Cardiac fibroblast (primary cell): ENCODE measurements around the gene MARK2.

Experiments used
- DNase-seq, 2 donors: peaks; one replicate each; pipeline versions ENCODE4 v3.0.0 to v3.0.0-alpha.2; 2010; ENCODE audit warnings: low read depth in 2 of 2
- H3K4me3 ChIP-seq, 2 donors: replicated peaks in 1 of 2; 1 replicate in 1 of 2; 2 replicates in 1 of 2; pipeline ENCODE4 v1.5.1; 2011; ENCODE audit warnings: low read depth in 2 of 2, low read length in 2 of 2, mild to moderate bottlenecking in 2 of 2, moderate library complexity in 1 of 2
- TF ChIP-seq, protein P1 (sequence below): IDR thresholded peaks from one replicate; pipeline ENCODE4 v1.5.1; 2011; ENCODE audit warnings: low read depth, mild to moderate bottlenecking, low read length, inconsistent platforms

Gene MARK2

DNA sequence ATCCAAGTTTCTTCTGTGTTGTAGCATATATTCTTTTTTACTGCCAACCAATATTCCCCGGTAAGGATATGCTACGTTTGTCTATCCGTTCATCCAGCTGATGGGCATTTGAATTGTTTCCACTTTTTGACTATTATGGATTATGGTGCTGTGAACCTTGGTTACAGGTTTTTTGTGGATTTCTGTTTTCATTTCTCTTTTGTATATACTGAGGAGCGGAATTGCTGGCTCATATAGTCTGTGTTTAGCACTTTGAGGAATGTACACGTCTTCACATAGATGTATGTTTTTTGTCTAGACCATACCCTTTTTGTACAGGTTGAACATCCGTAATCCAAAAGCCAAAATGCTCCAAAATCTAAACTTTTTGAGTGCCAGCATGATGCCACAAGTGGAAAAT lies 54.4 kb downstream of the MARK2 start:
- no peak overlapping the region for H3K4me3 ChIP-seq
- DNase-seq, result no peak
- TF ChIP-seq, protein P1, sequence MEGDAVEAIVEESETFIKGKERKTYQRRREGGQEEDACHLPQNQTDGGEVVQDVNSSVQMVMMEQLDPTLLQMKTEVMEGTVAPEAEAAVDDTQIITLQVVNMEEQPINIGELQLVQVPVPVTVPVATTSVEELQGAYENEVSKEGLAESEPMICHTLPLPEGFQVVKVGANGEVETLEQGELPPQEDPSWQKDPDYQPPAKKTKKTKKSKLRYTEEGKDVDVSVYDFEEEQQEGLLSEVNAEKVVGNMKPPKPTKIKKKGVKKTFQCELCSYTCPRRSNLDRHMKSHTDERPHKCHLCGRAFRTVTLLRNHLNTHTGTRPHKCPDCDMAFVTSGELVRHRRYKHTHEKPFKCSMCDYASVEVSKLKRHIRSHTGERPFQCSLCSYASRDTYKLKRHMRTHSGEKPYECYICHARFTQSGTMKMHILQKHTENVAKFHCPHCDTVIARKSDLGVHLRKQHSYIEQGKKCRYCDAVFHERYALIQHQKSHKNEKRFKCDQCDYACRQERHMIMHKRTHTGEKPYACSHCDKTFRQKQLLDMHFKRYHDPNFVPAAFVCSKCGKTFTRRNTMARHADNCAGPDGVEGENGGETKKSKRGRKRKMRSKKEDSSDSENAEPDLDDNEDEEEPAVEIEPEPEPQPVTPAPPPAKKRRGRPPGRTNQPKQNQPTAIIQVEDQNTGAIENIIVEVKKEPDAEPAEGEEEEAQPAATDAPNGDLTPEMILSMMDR, result no peak

DNA sequence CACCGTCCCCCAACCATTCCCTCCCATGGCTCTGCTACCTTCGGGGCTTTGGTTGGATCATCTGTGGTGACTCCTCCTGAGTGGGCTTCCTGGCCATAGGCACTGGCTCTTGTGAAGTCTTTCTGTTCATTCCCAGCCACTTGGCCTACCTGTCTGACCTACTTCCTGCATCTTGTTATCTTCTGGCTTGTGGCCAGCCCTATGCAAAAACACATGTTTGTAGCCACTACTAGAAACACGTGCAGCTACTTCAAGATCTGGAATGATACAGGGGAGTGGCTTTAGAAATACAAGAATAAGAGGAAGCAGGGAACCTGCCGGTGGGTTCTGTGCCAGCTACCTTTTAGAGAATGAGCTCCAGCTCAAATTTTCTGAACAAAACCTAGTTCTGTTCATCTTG lies 57.2 kb downstream of the MARK2 start:
- H3K4me3 ChIP-seq, result no peak overlapping the region
- TF ChIP-seq, protein P1, result no peak
- no peak for DNase-seq

DNA sequence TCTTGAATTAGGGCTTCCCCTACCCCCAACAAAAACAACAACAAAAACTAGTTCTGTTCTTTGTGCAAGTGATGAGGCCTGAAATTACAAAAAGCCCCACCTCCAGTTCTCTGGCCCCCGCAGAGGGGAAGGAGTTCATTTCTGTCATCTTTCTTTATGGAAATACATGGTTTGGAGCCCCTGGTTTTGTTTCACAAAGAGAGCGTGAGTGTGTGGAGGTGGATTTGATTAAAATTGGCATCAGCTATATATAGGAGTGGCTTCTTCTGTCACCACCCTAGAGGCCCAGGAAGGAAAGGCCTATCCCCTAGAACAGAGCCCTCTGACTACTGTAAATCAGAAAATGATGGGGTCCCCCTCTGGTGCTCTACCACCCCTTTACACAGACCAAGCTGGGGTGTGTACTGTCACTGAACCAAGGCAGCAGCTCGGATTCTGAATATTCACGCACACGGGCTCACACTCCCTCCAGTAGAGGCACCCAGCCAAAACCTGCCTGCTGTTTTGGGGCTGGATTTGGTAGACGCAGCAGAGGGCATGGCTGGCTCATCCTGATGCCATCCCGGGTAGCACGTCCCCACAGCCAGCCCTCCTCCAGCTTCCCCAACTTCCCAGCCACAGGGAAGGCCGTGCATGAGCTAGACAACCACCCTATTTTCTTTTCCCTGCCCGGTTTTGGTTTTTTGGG lies 58.7 kb downstream of the MARK2 start:
- DNase-seq, result no peak
- no peak overlapping the region for H3K4me3 ChIP-seq
- TF ChIP-seq, protein P1, result no peak

DNA sequence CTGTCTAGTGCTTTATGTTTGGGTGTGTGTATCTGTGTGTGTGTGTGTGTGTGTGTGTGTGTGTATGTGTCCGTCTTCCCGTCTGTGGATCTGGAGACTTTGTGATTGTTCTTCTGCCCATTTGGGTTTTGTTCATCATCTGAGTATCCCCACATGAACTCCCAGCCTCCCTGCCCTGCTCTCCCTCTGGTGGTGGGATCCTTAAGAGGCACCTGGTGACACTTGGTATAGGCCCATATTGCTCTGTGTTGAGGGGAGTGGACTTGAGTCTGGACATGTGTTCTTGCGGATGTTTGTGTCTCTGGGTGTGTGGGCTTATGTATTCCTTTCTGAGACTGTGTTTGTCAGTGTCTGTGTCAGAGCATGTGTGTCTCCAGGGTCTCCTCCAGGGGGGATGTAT lies 62.8 kb downstream of the MARK2 start:
- DNase-seq, result peak; percentile 41
- TF ChIP-seq, protein P1, result peak; percentile 36
- no peak overlapping the region for H3K4me3 ChIP-seq

GRCh38 chr11:63903884-63904283 lies 65.0 kb downstream of the MARK2 start:
- no peak for DNase-seq
- TF ChIP-seq, protein P1, result no peak
- no peak overlapping the region for H3K4me3 ChIP-seq

DNA sequence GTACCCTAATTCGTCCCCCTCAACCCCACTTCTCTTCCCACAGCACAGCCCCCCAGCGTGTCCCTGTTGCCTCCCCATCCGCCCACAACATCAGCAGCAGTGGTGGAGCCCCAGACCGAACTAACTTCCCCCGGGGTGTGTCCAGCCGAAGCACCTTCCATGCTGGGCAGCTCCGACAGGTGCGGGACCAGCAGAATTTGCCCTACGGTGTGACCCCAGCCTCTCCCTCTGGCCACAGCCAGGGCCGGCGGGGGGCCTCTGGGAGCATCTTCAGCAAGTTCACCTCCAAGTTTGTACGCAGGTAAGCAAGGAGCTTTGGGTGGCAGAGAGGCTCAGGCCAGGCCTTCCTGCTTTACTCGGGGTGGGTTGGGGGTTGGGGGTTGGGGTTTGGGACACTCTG lies 65.8 kb downstream of the MARK2 start:
- H3K4me3 ChIP-seq, result no peak overlapping the region
- TF ChIP-seq, protein P1, result no peak
- DNase-seq, result no peak

DNA sequence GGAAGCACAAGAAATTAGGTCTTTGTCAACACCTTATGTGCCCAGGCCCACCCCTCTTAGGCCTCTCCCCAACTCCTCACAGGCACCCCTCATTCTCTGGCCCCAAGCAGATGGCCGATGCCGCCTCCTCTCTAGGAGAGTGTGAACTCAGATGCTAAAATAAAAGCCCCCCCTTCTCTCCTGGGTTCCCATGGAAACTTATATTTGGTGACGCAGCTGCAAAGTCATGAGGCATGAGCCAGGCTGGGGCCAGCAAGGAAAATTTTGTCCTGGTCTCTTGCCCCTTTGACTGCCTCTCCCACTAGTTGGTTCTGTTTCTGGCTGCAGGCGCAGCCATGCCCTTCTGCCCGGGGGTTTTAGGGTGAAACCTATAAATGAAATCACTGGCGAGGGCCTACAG lies 66.3 kb downstream of the MARK2 start:
- TF ChIP-seq, protein P1, result no peak
- DNase-seq, result no peak
- H3K4me3 ChIP-seq, result no peak overlapping the region
